ENCODE measurements around the gene AMZ1.
A peak's percentile ranks its signal among the peaks of the same experiment; 100 is the strongest.
"Not testable (repeated sequence)": the region's sequence is repeated elsewhere in the genome, so short reads cannot be mapped to it uniquely, and the experiment has no call there.

The AMZ1 gene

GRCh38 chr7:2668401-2668800 lies 19.6 kb upstream of the AMZ1 start:
- DNase-seq (ENCODE audit: low spot score) = no peak

- no peak for DNase-seq (ENCODE audit: low spot score)
Measured at GRCh38 chr7:2670171-2670570, 17.8 kb upstream of the AMZ1 start.

GRCh38 chr7:2670720-2671391 lies 17.1 kb upstream of the AMZ1 start:
- no peak for DNase-seq (ENCODE audit: low spot score)

GRCh38 chr7:2673214-2673613 lies 14.8 kb upstream of the AMZ1 start:
- DNase-seq (ENCODE audit: low spot score) = not testable (repeated sequence)

GRCh38 chr7:2673934-2674333 lies 14.1 kb upstream of the AMZ1 start:
- DNase-seq (ENCODE audit: low spot score) = no peak

GRCh38 chr7:2675256-2675764 lies 12.7 kb upstream of the AMZ1 start:
- DNase-seq (ENCODE audit: low spot score) = no peak

GRCh38 chr7:2676576-2676975 lies 11.4 kb upstream of the AMZ1 start:
- DNase-seq (ENCODE audit: low spot score) = not testable (repeated sequence)

GRCh38 chr7:2678454-2678853 lies 9.5 kb upstream of the AMZ1 start:
- not testable (repeated sequence) for DNase-seq (ENCODE audit: low spot score)

- DNase-seq (ENCODE audit: low spot score) = not testable (repeated sequence)
Measured at GRCh38 chr7:2679135-2680127, 8.6 kb upstream of the AMZ1 start.

- DNase-seq (ENCODE audit: low spot score) = no peak
Measured at GRCh38 chr7:2680256-2680655, 7.7 kb upstream of the AMZ1 start.

- DNase-seq (ENCODE audit: low spot score) = peak; percentile 87
Measured at GRCh38 chr7:2680792-2681490, 7.1 kb upstream of the AMZ1 start.

- peak; percentile 99 for DNase-seq (ENCODE audit: low spot score)
Measured at GRCh38 chr7:2681929-2682799, 5.8 kb upstream of the AMZ1 start.

- no peak for DNase-seq (ENCODE audit: low spot score)
Measured at GRCh38 chr7:2684501-2684900, 3.5 kb upstream of the AMZ1 start.

GRCh38 chr7:2686101-2686500 lies 1.9 kb upstream of the AMZ1 start:
- no peak for DNase-seq (ENCODE audit: low spot score)

- DNase-seq (ENCODE audit: low spot score) = no peak
Measured at GRCh38 chr7:2687338-2687869, 598 bp upstream of the AMZ1 start.

GRCh38 chr7:2688409-2689342 lies 674 bp downstream of the AMZ1 start:
- DNase-seq (ENCODE audit: low spot score) = peak; percentile 70

- DNase-seq (ENCODE audit: low spot score) = no peak
Measured at GRCh38 chr7:2689343-2689847, 1.4 kb downstream of the AMZ1 start.

- DNase-seq (ENCODE audit: low spot score) = no peak
Measured at GRCh38 chr7:2689951-2690705, 2.1 kb downstream of the AMZ1 start.
